A549 (cell line): ENCODE data around the gene DOP1B.
A peak's percentile ranks its signal among the peaks of the same experiment; 100 is the strongest.

Experiments
- BCL3 ChIP-seq: fragments of >200 bp; sonication (Bioruptor Twin); formaldehyde crosslinking; IDR thresholded peaks from 3 replicates; pipeline ENCODE4 v1.6.1; 2016
- CHD4 ChIP-seq: fragments of 200-600 bp; sonication (generic); IDR thresholded peaks from 2 replicates; pipeline ENCODE4 v1.6.1; 2016; ENCODE audit warnings: antibody characterized with exemption, mild to moderate bottlenecking, borderline replicate concordance
- CTCF ChIP-seq: fragments of >200 bp; sonication (Bioruptor Twin); formaldehyde crosslinking; IDR thresholded peaks from 3 replicates; pipeline ENCODE4 v1.5.1; 2016
- MAZ ChIP-seq: fragments of 150-350 bp; IDR thresholded peaks from 2 replicates; pipeline ENCODE4 v1.6.1; 2014; ENCODE audit warnings: antibody characterized with exemption, low read depth, low read length, borderline replicate concordance
- POLR2A ChIP-seq: IDR thresholded peaks from 2 replicates; pipeline ENCODE4 v1.6.1; 2012; ENCODE audit warnings: mild to moderate bottlenecking, low read length
- RAD21 ChIP-seq, 2 experiments: fragments of >200 bp in 1 of 2; sonication (Bioruptor Twin) in 1 of 2; formaldehyde crosslinking in 1 of 2; IDR thresholded peaks in 1 of 2; conservative IDR thresholded peaks in 1 of 2; 2 replicates in 1 of 2; 3 replicates in 1 of 2; pipeline ENCODE4 v1.6.1; 2012 to 2018; ENCODE audit warnings: inconsistent platforms in 1 of 2
- REST ChIP-seq: fragments of 200-600 bp; sonication (generic); IDR thresholded peaks from 2 replicates; pipeline ENCODE4 v1.6.1; 2016; ENCODE audit warnings: antibody characterized with exemption, mild to moderate bottlenecking, moderate library complexity
- RNF2 ChIP-seq: fragments of 200-600 bp; sonication (generic); IDR thresholded peaks from 2 replicates; pipeline ENCODE4 v1.6.1; 2016; ENCODE audit warnings: low read depth, mild to moderate bottlenecking, antibody characterized with exemption, moderate library complexity, borderline replicate concordance

GRCh38 chr21:36156815-36157670, at the start of gene DOP1B:
- no peak for TF ChIP-seq RNF2
- peak; percentile 56 for TF ChIP-seq POLR2A
- no peak for TF ChIP-seq REST
- no peak for TF ChIP-seq CTCF
- no peak for TF ChIP-seq RAD21 (conservative IDR thresholded peaks at IDR 0.05 in 1 of 2, IDR thresholded peaks at IDR 0.05 in 1 of 2)
- no peak for TF ChIP-seq CHD4
- TF ChIP-seq MAZ = no peak
- TF ChIP-seq BCL3 = no peak
